ENCODE measurements around the gene C10orf53.

Gene C10orf53

GRCh38 chr10:49647985-49648795 lies 31.3 kb upstream of the C10orf53 start:
- ATAC-seq, result no peak
- TF ChIP-seq TOX (CRISPR knock-in tag; IDR thresholded peaks at IDR 0.05; ENCODE audit: borderline replicate concordance) (no peak), SNAI2 (CRISPR knock-in tag; IDR thresholded peaks at IDR 0.05) (no peak)

GRCh38 chr10:49649294-49649693 lies 30.2 kb upstream of the C10orf53 start:
- TF ChIP-seq OSR1 (CRISPR knock-in tag; IDR thresholded peaks at IDR 0.05) (no peak), PPARA (CRISPR knock-in tag; IDR thresholded peaks at IDR 0.05; ENCODE audit: borderline replicate concordance) (no peak), ESRRG (CRISPR knock-in tag; IDR thresholded peaks at IDR 0.05) (no peak), CSRNP3 (CRISPR knock-in tag; IDR thresholded peaks at IDR 0.05) (no peak), ZNF70 (CRISPR knock-in tag; IDR thresholded peaks at IDR 0.05) (no peak), TCF4 (CRISPR knock-in tag; IDR thresholded peaks at IDR 0.05; ENCODE audit: borderline replicate concordance) (no peak), GLIS3 (CRISPR knock-in tag; IDR thresholded peaks at IDR 0.05) (no peak), BACH2 (CRISPR knock-in tag; IDR thresholded peaks at IDR 0.05; ENCODE audit: borderline replicate concordance) (no peak), SNAI2 (CRISPR knock-in tag; IDR thresholded peaks at IDR 0.05) (no peak)
- TF ChIP-seq, protein P1, sequence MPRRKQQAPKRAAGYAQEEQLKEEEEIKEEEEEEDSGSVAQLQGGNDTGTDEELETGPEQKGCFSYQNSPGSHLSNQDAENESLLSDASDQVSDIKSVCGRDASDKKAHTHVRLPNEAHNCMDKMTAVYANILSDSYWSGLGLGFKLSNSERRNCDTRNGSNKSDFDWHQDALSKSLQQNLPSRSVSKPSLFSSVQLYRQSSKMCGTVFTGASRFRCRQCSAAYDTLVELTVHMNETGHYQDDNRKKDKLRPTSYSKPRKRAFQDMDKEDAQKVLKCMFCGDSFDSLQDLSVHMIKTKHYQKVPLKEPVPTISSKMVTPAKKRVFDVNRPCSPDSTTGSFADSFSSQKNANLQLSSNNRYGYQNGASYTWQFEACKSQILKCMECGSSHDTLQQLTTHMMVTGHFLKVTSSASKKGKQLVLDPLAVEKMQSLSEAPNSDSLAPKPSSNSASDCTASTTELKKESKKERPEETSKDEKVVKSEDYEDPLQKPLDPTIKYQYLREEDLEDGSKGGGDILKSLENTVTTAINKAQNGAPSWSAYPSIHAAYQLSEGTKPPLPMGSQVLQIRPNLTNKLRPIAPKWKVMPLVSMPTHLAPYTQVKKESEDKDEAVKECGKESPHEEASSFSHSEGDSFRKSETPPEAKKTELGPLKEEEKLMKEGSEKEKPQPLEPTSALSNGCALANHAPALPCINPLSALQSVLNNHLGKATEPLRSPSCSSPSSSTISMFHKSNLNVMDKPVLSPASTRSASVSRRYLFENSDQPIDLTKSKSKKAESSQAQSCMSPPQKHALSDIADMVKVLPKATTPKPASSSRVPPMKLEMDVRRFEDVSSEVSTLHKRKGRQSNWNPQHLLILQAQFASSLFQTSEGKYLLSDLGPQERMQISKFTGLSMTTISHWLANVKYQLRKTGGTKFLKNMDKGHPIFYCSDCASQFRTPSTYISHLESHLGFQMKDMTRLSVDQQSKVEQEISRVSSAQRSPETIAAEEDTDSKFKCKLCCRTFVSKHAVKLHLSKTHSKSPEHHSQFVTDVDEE (CRISPR knock-in tag; IDR thresholded peaks at IDR 0.05), result no peak
- TF ChIP-seq, protein P2, sequence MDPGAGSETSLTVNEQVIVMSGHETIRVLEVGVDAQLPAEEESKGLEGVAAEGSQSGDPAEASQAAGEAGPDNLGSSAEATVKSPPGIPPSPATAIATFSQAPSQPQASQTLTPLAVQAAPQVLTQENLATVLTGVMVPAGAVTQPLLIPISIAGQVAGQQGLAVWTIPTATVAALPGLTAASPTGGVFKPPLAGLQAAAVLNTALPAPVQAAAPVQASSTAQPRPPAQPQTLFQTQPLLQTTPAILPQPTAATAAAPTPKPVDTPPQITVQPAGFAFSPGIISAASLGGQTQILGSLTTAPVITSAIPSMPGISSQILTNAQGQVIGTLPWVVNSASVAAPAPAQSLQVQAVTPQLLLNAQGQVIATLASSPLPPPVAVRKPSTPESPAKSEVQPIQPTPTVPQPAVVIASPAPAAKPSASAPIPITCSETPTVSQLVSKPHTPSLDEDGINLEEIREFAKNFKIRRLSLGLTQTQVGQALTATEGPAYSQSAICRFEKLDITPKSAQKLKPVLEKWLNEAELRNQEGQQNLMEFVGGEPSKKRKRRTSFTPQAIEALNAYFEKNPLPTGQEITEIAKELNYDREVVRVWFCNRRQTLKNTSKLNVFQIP (CRISPR knock-in tag; IDR thresholded peaks at IDR 0.05; ENCODE audit: borderline replicate concordance, low read depth), result no peak
- ATAC-seq, result no peak

DNA sequence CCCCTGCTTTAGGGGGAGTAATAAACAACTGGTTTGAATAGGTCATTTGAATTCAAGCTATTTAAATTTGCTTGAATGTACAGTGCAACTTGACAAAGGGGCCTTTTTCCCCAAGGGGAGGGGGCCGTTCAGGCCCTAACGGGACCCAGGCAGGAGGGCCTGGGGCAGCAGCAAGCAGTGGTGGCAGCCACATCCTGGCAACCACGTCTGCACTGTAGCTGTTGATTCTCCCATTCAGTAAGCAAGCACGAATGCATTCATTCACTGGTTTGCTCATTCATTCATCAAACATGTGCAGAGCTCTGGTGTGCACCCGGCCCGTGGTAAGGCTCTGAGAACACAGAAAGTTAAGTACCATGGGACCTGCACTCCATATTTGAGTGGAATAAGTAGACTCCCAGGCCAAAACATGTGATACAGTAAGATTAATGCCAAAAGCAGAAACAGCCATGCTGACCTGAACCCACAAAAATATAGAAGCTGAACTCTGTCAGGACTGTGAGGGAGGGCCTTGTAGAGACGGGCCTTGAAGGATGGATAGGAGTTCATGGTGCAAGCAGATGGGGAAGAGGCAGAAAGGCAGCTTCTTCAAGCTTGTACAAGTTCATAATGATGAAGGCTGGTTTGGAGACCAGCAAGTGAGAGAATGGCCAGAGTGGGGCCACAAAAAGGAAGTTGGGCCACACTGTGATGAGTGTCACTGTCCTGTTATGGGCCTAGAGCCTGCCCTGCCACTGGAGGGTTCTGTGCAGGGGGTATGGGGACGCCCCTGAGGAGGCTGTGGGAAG lies 29.3 kb upstream of the C10orf53 start:
- TF ChIP-seq ZFP3 (CRISPR knock-in tag; IDR thresholded peaks at IDR 0.05) (peak; percentile 82), GLIS3 (CRISPR knock-in tag; IDR thresholded peaks at IDR 0.05) (no peak)
- ATAC-seq, result no peak

DNA sequence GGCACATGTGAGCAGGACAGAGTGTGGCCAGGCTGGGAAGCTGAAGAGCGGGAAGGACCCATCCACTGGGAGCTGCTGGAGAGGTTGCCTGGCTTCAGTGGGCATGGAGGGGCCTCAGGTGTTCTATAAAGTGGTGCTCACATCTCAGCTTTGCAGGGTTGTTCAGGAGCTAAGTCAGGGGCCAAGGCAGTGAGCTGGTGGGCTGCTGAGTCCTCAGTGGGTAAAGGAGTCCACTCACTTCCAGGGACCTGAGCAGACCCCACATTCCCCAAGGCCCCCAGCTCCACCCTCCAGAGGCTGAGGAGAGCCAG lies 28.8 kb upstream of the C10orf53 start:
- TF ChIP-seq ZC3H10 (CRISPR knock-in tag; IDR thresholded peaks at IDR 0.05) (no peak), ZNF565 (CRISPR knock-in tag; conservative IDR thresholded peaks at IDR 0.05; ENCODE audit: low read depth) (no peak), ISL1 (CRISPR knock-in tag; IDR thresholded peaks at IDR 0.05) (no peak), TOX (CRISPR knock-in tag; IDR thresholded peaks at IDR 0.05; ENCODE audit: borderline replicate concordance) (no peak), ZNF8 (CRISPR knock-in tag; IDR thresholded peaks at IDR 0.05) (no peak), SNAI2 (CRISPR knock-in tag; IDR thresholded peaks at IDR 0.05) (no peak), ZFP3 (CRISPR knock-in tag; IDR thresholded peaks at IDR 0.05) (no peak), ARNTL (CRISPR knock-in tag; IDR thresholded peaks at IDR 0.05; ENCODE audit: borderline replicate concordance, low read depth) (no peak), PATZ1 (CRISPR knock-in tag; IDR thresholded peaks at IDR 0.05; ENCODE audit: borderline replicate concordance) (no peak), CSRNP3 (CRISPR knock-in tag; IDR thresholded peaks at IDR 0.05) (no peak)
- TF ChIP-seq, protein P2 (CRISPR knock-in tag; IDR thresholded peaks at IDR 0.05; ENCODE audit: borderline replicate concordance, low read depth), result no peak
- no peak for ATAC-seq
